Endothelial cell of umbilical vein (primary cell): ENCODE results near the gene WDR72. TPM values are rescaled to one million over a fixed set of nuclear protein-coding genes. Genes with fewer than 3 reads are reported as not detected.

Source experiments
- BruUV-seq: library from RNA; stranded (reverse); fragments of 400-500 nt; replicated peaks from 2 replicates; lab custom pipeline; 2021; lab: Mats Ljungman, UMichigan
- CTCF ChIA-PET: fragments of 300-600, 350-600 bp; sonication (Branson Sonifier 250); formaldehyde crosslinking; loops from one replicate; lab custom pipeline; 2021; ENCODE audit warnings: antibody characterized with exemption, inconsistent platforms; lab: Charles Lee
- POLR2A ChIA-PET: fragments of 300-600, 350-600 bp; sonication (Branson Sonifier 250); formaldehyde crosslinking; loops from one replicate; lab custom pipeline; 2021; ENCODE audit warnings: antibody characterized with exemption, inconsistent platforms; lab: Charles Lee
- DNase-seq: peaks from one replicate; pipeline ENCODE4 v3.0.0-alpha.2; 2011; ENCODE audit warnings: low read depth, low spot score
- FAIRE-seq: peaks from 2 replicates; lab custom pipeline; 2011; peaks lifted over from hg19 to GRCh38; lab: Jason Lieb, UNC
- H2AFZ ChIP-seq: 2 replicates; pipeline ENCODE4 v1.6.0; 2012; ENCODE audit warnings: low read depth, low read length, control low read depth, inconsistent platforms
- H3K27ac ChIP-seq: 2 replicates; pipeline ENCODE4 v1.5.1; 2011; ENCODE audit warnings: low read depth, mild to moderate bottlenecking, control low read depth, low read length, moderate library complexity; ENCODE audit not compliant: insufficient read depth
- H3K27me3 ChIP-seq, 2 experiments: 2 replicates each; pipeline versions ENCODE4 v1.6.0 to v1.6.1; 2011; ENCODE audit warnings: low read length in 2 of 2, mixed read lengths in 1 of 2; ENCODE audit not compliant: control insufficient read depth in 2 of 2, insufficient read depth in 2 of 2
- H3K36me3 ChIP-seq, 2 experiments: 2 replicates in 1 of 2; 3 replicates in 1 of 2; pipeline ENCODE4 v1.5.1; 2011; ENCODE audit warnings: low read length in 2 of 2, mild to moderate bottlenecking in 1 of 2, moderate library complexity in 1 of 2; ENCODE audit not compliant: control insufficient read depth in 2 of 2, insufficient read depth in 2 of 2; ENCODE audit errors: extremely low read depth in 1 of 2
- H3K4me1 ChIP-seq: 3 replicates; pipeline ENCODE4 v1.5.1; 2011; ENCODE audit warnings: mild to moderate bottlenecking, low read length; ENCODE audit not compliant: control insufficient read depth, insufficient read depth; ENCODE audit errors: extremely low read depth
- H3K4me2 ChIP-seq: 2 replicates; pipeline ENCODE4 v1.6.1; 2011; ENCODE audit warnings: low read length, control low read depth, mixed read lengths; ENCODE audit not compliant: insufficient read depth
- H3K4me3 ChIP-seq, 3 experiments: fragments of 200-600 bp in 1 of 3; sonication (generic), shearing (Covaris generic) in 1 of 3; replicated peaks in 1 of 3; 2 replicates each; pipeline ENCODE4 v1.5.1; 2011 to 2016; ENCODE audit warnings: control low read depth in 3 of 3, low read length in 3 of 3, mild to moderate bottlenecking in 2 of 3, inconsistent platforms in 1 of 3, low read depth in 1 of 3, moderate library complexity in 1 of 3; ENCODE audit not compliant: insufficient read depth in 1 of 3
- H3K79me2 ChIP-seq: 2 replicates; pipeline ENCODE4 v1.6.0; 2012; ENCODE audit warnings: low read length, inconsistent platforms; ENCODE audit not compliant: control insufficient read depth, insufficient read depth
- H3K9ac ChIP-seq: replicated peaks from 2 replicates; pipeline ENCODE3; 2011; ENCODE audit warnings: low read length, control low read depth; ENCODE audit not compliant: insufficient read depth; ENCODE audit errors: extremely low read depth
- H3K9me1 ChIP-seq: replicated peaks from 3 replicates; pipeline ENCODE4 v1.6.0; 2011; ENCODE audit warnings: mild to moderate bottlenecking, low read length; ENCODE audit not compliant: control insufficient read depth, insufficient read depth; ENCODE audit errors: extremely low read depth
- H3K9me3 ChIP-seq: replicated peaks from 2 replicates; pipeline ENCODE4 v1.5.1; 2012; ENCODE audit warnings: low read length, inconsistent platforms; ENCODE audit not compliant: control insufficient read depth, insufficient read depth
- H4K20me1 ChIP-seq: replicated peaks from 2 replicates; pipeline ENCODE3; 2011; ENCODE audit warnings: mild to moderate bottlenecking, low read length; ENCODE audit not compliant: control insufficient read depth, insufficient read depth; ENCODE audit errors: extremely low read depth
- CTCF ChIP-seq, 2 donors: IDR thresholded peaks; 1 replicate in 1 of 2; 2 replicates in 1 of 2; pipeline ENCODE4 v1.5.1; 2011; ENCODE audit warnings: low read length in 2 of 2, mild to moderate bottlenecking in 2 of 2, moderate library complexity in 2 of 2, control low read depth in 1 of 2, inconsistent platforms in 1 of 2, low read depth in 1 of 2; ENCODE audit not compliant: insufficient read depth in 1 of 2; ENCODE audit errors: extremely low read depth in 1 of 2
- EZH2 ChIP-seq: IDR thresholded peaks from 2 replicates; pipeline ENCODE4 v1.6.1; 2012; ENCODE audit warnings: borderline replicate concordance, low read depth, mild to moderate bottlenecking, moderate library complexity, low read length, inconsistent platforms; ENCODE audit not compliant: severe bottlenecking
- FOS ChIP-seq: IDR thresholded peaks from 2 replicates; pipeline ENCODE4 v1.6.1; 2011; ENCODE audit warnings: mild to moderate bottlenecking, low read length, moderate library complexity, borderline replicate concordance; ENCODE audit not compliant: insufficient read depth
- GATA2 ChIP-seq: IDR thresholded peaks from 2 replicates; pipeline ENCODE4 v1.7.0; 2011; ENCODE audit warnings: low read depth, mild to moderate bottlenecking, moderate library complexity, mixed read lengths, low read length; ENCODE audit not compliant: insufficient read length, insufficient read depth
- JUN ChIP-seq: IDR thresholded peaks from 2 replicates; pipeline ENCODE4 v1.6.1; 2011; ENCODE audit warnings: borderline replicate concordance, low read depth; ENCODE audit not compliant: insufficient read length, insufficient read depth
- MAX ChIP-seq: IDR thresholded peaks from 2 replicates; pipeline ENCODE4 v1.6.1; 2011; ENCODE audit not compliant: insufficient read depth, insufficient read length
- MYC ChIP-seq: IDR thresholded peaks from one replicate; pipeline ENCODE4 v1.6.1; 2011; ENCODE audit warnings: mild to moderate bottlenecking, low read depth, low read length
- POLR2A ChIP-seq: IDR thresholded peaks from 2 replicates; pipeline ENCODE4 v1.6.1; 2012; ENCODE audit warnings: low read depth, mild to moderate bottlenecking, control low read depth, low read length
- POLR2AphosphoS5 ChIP-seq: IDR thresholded peaks from 2 replicates; pipeline ENCODE4 v1.6.1; 2012; ENCODE audit warnings: low read depth, mild to moderate bottlenecking, control low read depth, low read length, moderate library complexity; ENCODE audit not compliant: insufficient read depth
- dilution Hi-C: fragments of 300-500 bp; cut with MboI; formaldehyde crosslinking; loops from one replicate; pipeline ENCODE4 v1.15.0; 2019; ENCODE audit warnings: low sequenced_read_pairs; ENCODE audit not compliant: extremely low pct_ligation_motif_present
- intact Hi-C: fragments of 100-400 bp; cut with micrococcal nuclease; formaldehyde crosslinking; loops from one replicate; pipeline ENCODE4 v1.10.0; 2022
- polyA plus RNA-seq, 4 experiments: library from polyadenylated mRNA; depleted of rRNA in 3 of 4; stranded (reverse) in 3 of 4; unstranded in 1 of 4; fragments of >200 nt; gene quantifications; 2 replicates each; pipeline versions ENCODE4 v1.2.1 to v1.2.3, GENCODE V29; 2011 to 2012; ENCODE audit warnings: missing spikeins in 1 of 4
- total RNA-seq: library from RNA; stranded (reverse); gene quantifications from 2 replicates; pipeline ENCODE4 v1.2.3, GENCODE V29; 2021

The WDR72 gene
- total and polyA plus RNA-seq, 2 donors (not counting 3 experiments of a cell fraction or from before 2014, with no cell fraction given): not detected

GRCh38 chr15:53753813-53754212, 5.7 kb downstream of the WDR72 start:
- no TSS peak for BruUV-seq
- Histone ChIP-seq H3K4me3 (no peak overlapping the region), H3K9ac (no peak overlapping the region), H3K4me1 (no peaks in the 10 kb centered on the region), H3K36me3 (no peaks in the 10 kb centered on the region), H3K4me2 (no peak overlapping the region), H4K20me1 (no peaks in the 10 kb centered on the region), H3K9me1 (no peaks in the 10 kb centered on the region), H2AFZ (no peak overlapping the region), H3K27me3 (peaks cover 1 to 4% of the 10 kb centered on the region in 2 experiments), H3K27ac (no peak overlapping the region), H3K9me3 (no peaks in the 10 kb centered on the region), H3K79me2 (no peaks in the 10 kb centered on the region)
- TF ChIP-seq FOS (no peak), CTCF (IDR thresholded peaks at IDR 0.05; ENCODE audit: extremely low read depth in 1 of 2, insufficient read depth in 1 of 2, low read depth in 1 of 2, low read length in 2 of 2) (no peak), JUN (no peak), POLR2A (no peak), EZH2 (no peak), GATA2 (no peak), POLR2AphosphoS5 (no peak), MAX (no peak), MYC (no peak)
- FAIRE-seq (no peak), DNase-seq (no peak)
- ChIA-PET POLR2A (no interaction called here), CTCF (no interaction called here)
- intact Hi-C loops: no loop called here
- dilution Hi-C loops: no loop called here
